ENCODE data around the gene TMEM108.

Gene TMEM108

DNA sequence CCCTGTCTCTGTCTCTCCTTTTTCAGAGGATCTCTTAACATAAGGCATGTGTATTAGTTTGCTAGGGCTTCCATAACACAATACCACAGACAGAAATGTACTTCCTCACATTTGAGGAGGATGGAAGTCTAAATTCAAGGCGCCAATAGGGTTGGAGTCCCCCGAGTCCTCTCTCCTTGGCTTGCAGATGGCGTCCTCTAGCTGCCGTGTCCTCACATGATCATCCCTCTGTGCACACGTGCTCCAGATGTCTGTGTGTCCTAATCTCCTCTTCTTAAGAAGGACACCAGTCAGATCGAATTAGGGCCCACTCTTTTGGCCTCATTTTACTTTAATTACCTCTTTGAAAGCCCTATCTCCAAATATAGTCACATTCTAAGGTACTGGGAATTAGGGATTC is 338.6 kb downstream of the TMEM108 start:
- H3K4me3 ChIP-seq (ENCODE audit: low read depth in 1 of 2, low read length in 2 of 2) = no peak overlapping the region
- no peaks in the 10 kb centered on the region for H3K4me1 ChIP-seq (ENCODE audit: insufficient read depth, low read length)
- peaks cover 2% of the 10 kb centered on the region for H3K27me3 ChIP-seq (ENCODE audit: insufficient read depth, low read length, poor library complexity)
- no peaks in the 10 kb centered on the region for H3K36me3 ChIP-seq (ENCODE audit: insufficient read depth, low read length)
- H3K79me2 ChIP-seq (ENCODE audit: insufficient read depth, low read length) = no peaks in the 10 kb centered on the region
- TF ChIP-seq, protein P1, sequence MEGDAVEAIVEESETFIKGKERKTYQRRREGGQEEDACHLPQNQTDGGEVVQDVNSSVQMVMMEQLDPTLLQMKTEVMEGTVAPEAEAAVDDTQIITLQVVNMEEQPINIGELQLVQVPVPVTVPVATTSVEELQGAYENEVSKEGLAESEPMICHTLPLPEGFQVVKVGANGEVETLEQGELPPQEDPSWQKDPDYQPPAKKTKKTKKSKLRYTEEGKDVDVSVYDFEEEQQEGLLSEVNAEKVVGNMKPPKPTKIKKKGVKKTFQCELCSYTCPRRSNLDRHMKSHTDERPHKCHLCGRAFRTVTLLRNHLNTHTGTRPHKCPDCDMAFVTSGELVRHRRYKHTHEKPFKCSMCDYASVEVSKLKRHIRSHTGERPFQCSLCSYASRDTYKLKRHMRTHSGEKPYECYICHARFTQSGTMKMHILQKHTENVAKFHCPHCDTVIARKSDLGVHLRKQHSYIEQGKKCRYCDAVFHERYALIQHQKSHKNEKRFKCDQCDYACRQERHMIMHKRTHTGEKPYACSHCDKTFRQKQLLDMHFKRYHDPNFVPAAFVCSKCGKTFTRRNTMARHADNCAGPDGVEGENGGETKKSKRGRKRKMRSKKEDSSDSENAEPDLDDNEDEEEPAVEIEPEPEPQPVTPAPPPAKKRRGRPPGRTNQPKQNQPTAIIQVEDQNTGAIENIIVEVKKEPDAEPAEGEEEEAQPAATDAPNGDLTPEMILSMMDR (IDR thresholded peaks at IDR 0.05; ENCODE audit: borderline replicate concordance, extremely low read depth, low read length, poor library complexity, severe bottlenecking) = no peak
- no peak for TF ChIP-seq EZH2 (IDR thresholded peaks at IDR 0.05; ENCODE audit: borderline replicate concordance, low read depth, low read length, severe bottlenecking)
- no peak overlapping the region for H3K27ac ChIP-seq (ENCODE audit: low read length)
- H3K9me3 ChIP-seq (ENCODE audit: insufficient read depth, low read length, severe bottlenecking) = no peaks in the 10 kb centered on the region
- DNase-seq (no peak), ATAC-seq (ENCODE audit: insufficient read depth, low read depth) (no peak)
- H2AFZ ChIP-seq (ENCODE audit: low read depth, low read length) = no peak overlapping the region
- no peak overlapping the region for H3K9ac ChIP-seq (ENCODE audit: low read depth, low read length)
- H4K20me1 ChIP-seq (ENCODE audit: insufficient read depth, low read length) = no peaks in the 10 kb centered on the region
- H3K4me2 ChIP-seq (ENCODE audit: insufficient read depth, low read length) = no peak overlapping the region

DNA sequence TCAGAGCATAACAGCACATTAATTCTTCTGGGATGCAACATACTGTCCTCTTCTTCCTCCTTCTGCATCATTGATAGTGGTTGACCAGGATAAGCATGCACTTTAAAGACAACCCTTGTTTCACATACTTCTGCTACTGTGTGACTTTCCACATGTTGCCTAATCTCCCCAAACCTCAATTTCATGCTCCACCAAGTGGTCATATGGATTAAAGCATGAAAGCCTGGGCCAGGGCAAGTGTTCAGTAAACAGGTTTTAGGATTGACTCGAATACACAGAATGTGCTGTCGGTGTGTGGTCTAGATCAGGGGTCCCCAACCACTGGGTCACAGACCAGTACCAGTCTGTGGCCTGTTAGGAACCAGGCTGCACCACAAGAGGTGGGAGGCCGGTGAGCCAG is 339.2 kb downstream of the TMEM108 start:
- ATAC-seq (ENCODE audit: insufficient read depth, low read depth) (no peak), DNase-seq (no peak)
- H3K4me2 ChIP-seq (ENCODE audit: insufficient read depth, low read length) = no peak overlapping the region
- H3K9me3 ChIP-seq (ENCODE audit: insufficient read depth, low read length, severe bottlenecking) = no peaks in the 10 kb centered on the region
- H3K9ac ChIP-seq (ENCODE audit: low read depth, low read length) = no peak overlapping the region
- no peaks in the 10 kb centered on the region for H3K36me3 ChIP-seq (ENCODE audit: insufficient read depth, low read length)
- H3K27ac ChIP-seq (ENCODE audit: low read length) = no peak overlapping the region
- H3K4me1 ChIP-seq (ENCODE audit: insufficient read depth, low read length) = no peaks in the 10 kb centered on the region
- TF ChIP-seq, protein P1 (IDR thresholded peaks at IDR 0.05; ENCODE audit: borderline replicate concordance, extremely low read depth, low read length, poor library complexity, severe bottlenecking) = peak; percentile 47
- TF ChIP-seq EZH2 (IDR thresholded peaks at IDR 0.05; ENCODE audit: borderline replicate concordance, low read depth, low read length, severe bottlenecking) = no peak
- no peaks in the 10 kb centered on the region for H4K20me1 ChIP-seq (ENCODE audit: insufficient read depth, low read length)
- peaks cover 6% of the 10 kb centered on the region for H3K27me3 ChIP-seq (ENCODE audit: insufficient read depth, low read length, poor library complexity)
- no peak overlapping the region for H2AFZ ChIP-seq (ENCODE audit: low read depth, low read length)
- no peaks in the 10 kb centered on the region for H3K79me2 ChIP-seq (ENCODE audit: insufficient read depth, low read length)
- H3K4me3 ChIP-seq (ENCODE audit: low read depth in 1 of 2, low read length in 2 of 2) = no peak overlapping the region

DNA sequence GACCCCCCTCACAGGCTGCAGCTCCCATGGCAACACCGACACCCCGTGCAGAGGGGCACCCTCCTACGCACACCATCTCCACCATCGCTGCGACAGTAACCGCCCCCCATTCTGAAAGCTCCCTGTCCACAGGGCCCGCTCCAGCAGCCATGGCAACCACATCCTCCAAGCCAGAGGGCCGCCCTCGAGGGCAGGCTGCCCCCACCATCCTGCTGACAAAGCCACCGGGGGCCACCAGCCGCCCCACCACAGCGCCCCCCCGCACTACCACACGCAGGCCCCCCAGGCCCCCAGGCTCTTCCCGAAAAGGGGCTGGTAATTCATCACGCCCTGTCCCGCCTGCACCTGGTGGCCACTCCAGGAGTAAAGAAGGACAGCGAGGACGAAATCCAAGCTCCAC is 341.7 kb downstream of the TMEM108 start:
- Histone ChIP-seq H3K27me3 (ENCODE audit: insufficient read depth, low read length, poor library complexity) (peaks cover 6% of the 10 kb centered on the region), H3K4me1 (ENCODE audit: insufficient read depth, low read length) (no peaks in the 10 kb centered on the region), H2AFZ (ENCODE audit: low read depth, low read length) (no peak overlapping the region), H3K36me3 (ENCODE audit: insufficient read depth, low read length) (no peaks in the 10 kb centered on the region), H4K20me1 (ENCODE audit: insufficient read depth, low read length) (no peaks in the 10 kb centered on the region), H3K9me3 (ENCODE audit: insufficient read depth, low read length, severe bottlenecking) (no peaks in the 10 kb centered on the region), H3K27ac (ENCODE audit: low read length) (no peak overlapping the region), H3K79me2 (ENCODE audit: insufficient read depth, low read length) (no peaks in the 10 kb centered on the region), H3K4me3 (ENCODE audit: low read depth in 1 of 2, low read length in 2 of 2) (no peak overlapping the region), H3K4me2 (ENCODE audit: insufficient read depth, low read length) (no peak overlapping the region), H3K9ac (ENCODE audit: low read depth, low read length) (no peak overlapping the region)
- TF ChIP-seq, protein P1 (IDR thresholded peaks at IDR 0.05; ENCODE audit: borderline replicate concordance, extremely low read depth, low read length, poor library complexity, severe bottlenecking) = no peak
- no peak for TF ChIP-seq EZH2 (IDR thresholded peaks at IDR 0.05; ENCODE audit: borderline replicate concordance, low read depth, low read length, severe bottlenecking)
- ATAC-seq (ENCODE audit: insufficient read depth, low read depth) = no peak
- no peak for DNase-seq

Data from DND-41 (cell line).